Activated CD8-positive, alpha-beta memory T cell treated with anti-CD3 and anti-CD28 coated beads, Interleukin-2, amount 50 U/mL, for 24 hours (primary cell): Measurements from ENCODE around the gene SASH3.
A peak's percentile ranks its signal among the peaks of the same experiment; 100 is the strongest.

Experiments used
- DNase-seq: peaks from one replicate; pipeline ENCODE4 v3.0.0-alpha.2; 2020; ENCODE audit errors: extremely low read depth

Gene SASH3

DNA sequence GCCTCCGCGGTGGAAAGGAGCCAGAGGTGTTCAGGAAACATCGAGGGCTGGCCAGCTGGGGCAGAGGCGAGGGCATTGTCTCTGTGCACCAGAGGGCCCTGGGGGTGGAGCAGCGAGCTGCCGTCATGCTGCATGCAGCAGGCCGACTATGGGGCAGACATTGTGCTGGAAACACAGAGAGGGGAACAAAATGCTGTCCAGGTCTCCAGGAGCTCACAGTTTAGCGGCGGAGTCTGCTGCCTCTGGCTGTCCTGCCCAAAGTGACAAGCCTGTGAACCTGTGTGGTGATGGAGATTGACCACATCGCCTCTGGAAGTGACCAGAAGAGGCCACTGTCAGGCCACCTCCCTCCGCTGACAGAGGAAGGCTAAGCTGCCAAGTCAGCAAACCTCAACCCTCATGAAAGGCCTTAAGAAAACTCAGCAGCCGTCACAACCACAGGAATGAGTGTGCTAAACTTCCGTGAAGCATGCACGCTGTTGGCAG lies 20.1 kb upstream of the SASH3 start:
- no peak for DNase-seq

DNA sequence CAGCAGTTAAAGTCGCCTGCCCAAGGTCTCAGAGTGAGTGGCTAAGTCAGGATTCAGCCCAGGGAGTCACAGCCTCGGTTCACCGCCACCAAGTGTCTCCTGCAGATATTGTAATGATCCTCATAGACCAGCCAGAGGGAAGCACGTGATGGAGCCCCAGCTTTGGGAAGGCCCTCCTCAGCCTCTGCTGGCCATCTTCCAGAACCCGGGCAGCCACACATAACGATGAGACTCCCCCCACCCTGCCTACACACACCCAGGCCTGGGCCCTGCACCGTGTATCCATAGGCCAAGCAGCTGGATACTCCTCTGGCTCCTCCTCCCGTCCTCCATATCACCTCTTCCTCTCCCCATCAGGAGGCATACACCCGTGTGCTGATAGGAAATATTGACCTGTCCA lies 19.6 kb upstream of the SASH3 start:
- no peak for DNase-seq

DNA sequence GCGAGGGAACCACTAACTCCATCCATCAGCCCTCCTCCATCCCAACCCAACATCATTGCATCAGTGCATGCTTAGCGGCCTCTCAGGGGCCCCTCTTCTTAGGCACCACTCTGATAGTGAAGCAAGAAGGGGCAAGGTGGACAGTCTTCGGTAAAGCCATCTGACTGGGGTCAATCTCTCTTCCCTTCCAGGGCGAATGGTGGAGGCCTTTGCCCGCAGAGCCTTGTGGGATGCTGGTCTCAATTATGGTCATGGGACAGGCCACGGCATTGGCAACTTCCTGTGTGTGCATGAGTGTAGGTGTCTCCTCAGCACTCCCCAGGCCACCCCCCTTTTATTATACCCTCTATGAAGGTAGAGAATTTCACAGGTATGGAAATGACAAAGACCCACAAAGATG lies 18.8 kb upstream of the SASH3 start:
- no peak for DNase-seq

DNA sequence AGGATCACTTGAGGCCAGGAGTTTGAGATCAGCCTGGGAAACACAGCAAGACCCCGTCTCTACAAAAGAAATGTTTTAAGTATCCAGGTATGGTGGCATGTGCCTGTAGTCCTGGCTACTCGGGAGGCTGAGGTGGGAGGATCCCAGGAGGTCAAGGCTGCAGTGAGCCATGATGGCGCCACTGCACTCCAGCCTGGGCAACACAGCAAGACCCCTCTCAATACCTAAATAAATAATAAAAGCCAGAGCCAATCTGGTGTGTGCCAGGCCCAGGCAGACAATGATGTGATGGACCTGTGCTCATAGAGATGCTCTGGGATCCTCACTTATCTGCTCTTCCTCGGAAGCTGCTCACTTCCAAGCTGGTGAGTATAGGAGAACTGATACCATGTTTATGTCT lies 18.2 kb upstream of the SASH3 start:
- no peak for DNase-seq

DNA sequence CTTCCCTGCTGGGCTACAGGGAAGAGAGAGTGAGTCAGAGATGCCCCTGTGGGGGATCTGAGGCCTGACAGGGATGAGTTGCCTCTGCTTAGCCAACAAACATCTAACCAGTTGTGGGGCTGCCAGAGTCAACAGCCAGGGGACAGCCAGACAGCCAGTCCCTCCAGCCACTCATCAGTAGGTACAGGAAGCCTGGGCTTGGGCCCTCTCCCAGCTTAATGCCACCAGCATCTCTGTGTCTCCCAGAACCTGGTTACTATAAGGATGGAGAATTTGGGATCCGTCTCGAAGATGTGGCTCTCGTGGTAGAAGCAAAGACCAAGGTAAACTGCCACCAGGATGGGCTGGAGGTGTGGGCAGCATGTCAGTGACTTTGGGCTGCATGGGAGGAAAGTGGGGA lies 17.3 kb upstream of the SASH3 start:
- no peak for DNase-seq

DNA sequence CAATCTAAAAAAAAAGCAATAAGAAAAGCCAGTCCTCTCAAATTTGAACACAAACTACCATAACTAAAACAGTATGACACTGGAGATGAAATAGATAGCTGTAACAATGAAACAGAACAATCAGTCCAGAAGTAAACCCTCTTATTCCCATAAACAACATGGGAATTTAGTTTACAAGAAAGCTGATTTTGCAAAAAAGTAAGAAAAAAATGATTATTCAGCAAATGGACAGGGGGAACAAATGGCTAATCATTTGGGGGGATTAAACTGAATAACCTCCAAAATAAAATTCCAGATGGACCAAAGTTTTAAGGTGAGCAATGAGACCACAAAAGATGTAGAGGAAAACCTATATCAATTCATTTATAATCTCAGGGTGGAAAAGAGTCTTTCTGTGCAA lies 16.1 kb upstream of the SASH3 start:
- no peak for DNase-seq

DNA sequence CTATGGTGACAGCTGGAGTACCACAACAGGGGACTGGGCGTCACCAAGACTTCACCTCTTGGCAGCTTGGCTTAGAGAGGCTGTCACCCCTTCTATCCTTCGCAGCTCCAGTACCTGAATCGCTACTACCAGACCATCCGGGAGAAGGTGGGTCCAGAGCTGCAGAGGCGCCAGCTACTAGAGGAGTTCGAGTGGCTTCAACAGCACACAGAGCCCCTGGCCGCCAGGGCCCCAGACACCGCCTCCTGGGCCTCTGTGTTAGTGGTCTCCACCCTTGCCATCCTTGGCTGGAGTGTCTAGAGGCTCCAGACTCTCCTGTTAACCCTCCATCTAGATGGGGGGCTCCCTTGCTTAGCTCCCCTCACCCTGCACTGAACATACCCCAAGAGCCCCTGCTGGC lies 11.6 kb upstream of the SASH3 start:
- DNase-seq, result no peak

DNA sequence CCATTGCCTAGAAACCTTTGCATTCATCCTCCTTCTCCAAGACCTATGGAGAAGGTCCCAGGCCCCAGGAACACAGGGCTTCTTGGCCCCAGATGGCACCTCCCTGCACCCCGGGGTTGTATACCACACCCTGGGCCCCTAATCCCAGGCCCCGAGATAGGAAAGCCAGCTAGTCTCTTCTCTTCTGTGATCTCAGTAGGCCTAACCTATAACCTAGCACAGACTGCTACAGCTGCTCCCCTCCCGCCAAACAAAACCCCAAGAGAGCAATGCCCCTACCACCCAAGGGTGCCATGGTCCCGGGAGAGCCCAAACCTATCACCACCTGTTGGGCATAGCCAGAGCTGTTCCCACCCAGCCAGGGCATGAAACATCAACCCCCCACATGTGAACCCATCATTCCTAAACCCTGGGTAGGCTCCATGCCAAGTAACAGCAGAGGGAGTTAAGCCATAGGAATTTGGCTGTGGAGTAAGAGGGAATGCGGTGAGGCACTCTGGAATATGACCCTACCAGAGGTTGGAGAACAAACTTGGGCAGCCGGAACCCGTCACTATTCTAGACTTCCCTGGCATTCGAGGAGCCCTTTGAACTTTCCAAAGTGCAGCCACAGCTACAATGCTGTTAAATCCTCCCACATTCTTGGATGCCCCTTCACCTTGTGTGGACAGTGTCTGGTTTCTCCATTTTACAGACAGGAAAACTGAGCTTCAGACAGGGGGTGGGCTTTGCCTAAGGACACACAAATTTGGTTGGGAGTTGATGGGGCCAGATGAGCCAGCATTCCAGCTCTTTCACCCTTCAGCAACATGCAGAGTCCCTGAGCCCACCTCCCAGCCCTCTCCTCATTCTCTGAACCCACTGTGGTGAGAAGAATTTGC lies 10.9 kb upstream of the SASH3 start:
- DNase-seq, result no peak

DNA sequence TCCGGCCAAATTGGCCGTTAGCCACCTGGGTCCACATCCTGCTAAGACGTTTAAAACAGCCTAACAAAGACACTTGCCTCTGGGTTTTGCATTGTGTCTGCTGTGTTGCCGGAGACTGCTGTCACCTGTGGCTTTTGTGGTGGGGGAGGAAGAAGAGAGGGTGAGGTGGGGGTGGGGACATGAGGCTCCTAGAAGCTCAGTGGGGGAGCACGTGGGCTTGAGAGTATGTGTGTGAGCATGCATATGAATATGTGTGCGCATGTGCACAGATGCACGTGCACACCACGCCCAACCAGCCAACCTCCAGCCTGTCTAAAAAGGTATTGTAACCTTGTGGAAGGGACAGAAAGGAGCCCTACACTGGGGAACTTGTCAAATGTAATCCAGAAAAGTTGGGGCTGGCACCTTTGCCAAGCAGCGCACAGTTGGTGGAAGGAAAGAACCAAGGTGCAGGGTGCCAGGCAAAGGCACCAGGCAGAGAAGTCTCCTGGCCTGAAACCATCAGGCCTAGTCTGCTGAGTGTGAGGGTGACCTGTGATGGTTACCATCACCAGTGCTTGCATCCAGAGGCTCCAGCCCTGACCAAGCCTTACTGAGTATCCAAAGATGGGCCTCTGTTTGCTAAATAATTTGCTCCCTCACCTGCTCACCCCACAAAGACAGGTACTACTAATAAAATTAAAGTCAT lies 10.1 kb upstream of the SASH3 start:
- DNase-seq, result no peak

DNA sequence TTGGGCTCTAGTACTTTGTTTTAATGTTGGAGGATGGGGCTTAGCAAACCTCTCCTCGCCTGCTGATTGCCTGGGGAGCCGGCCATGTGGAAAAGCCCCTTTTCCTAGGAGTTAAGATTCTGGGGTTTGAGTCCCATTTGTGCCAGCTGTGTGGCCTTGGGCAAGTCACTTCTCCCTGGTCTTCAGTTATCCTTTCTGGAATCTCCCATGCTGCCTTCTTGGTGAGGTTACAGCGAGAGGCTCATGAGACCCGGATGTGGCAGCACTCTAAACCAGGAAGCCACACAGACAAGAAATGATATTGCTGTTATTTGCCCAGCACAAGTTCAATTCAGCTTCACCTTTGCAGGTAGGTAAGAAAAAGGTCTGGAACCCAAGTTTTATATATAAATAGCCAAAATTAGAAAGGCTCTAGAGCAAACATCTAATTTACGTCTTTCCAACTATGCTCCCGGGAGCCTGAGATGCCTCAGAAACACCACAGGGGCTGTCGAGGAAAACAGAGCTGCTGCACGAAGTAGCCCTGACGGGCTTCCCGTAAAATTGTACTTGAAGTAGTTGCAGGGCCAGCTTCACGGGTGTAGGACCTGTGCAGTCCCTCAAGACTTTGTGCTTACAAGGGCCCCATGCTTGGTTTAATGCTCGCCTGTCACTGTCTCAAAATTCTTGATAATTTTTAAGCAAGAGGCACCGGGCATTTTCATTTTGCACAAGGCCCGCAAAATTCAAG lies 8.3 kb upstream of the SASH3 start:
- DNase-seq, result no peak

DNA sequence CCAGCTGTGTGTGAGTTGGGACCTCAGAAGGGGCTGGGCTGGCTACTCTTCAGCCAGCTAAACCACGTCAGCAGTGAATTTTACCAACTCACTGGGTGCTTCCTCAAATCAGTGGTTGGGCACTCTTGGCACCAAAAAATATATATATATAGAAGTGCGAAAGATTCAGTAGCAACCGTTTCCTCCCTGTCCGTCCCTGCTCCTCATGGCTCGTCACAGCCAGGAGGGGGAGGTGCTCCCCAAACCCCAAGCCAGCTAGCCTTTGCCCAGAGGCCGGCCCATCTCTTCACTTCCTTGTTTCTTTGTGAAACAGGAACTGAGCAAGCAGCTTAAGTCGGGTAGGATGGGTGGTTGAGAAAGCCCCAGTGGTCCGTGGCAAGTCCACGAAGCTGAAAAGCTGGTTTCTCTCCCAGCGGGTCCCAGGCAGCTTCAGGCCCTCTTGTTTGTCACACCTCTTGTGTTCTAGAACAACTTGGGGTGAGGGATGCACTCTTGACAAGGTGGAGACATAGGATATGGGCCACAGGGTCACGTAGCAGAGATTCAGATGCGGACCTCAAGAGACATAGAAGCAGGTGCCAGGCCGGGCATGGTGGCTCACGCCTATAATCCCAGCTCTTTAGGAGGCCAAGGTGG lies 6.8 kb upstream of the SASH3 start:
- no peak for DNase-seq

DNA sequence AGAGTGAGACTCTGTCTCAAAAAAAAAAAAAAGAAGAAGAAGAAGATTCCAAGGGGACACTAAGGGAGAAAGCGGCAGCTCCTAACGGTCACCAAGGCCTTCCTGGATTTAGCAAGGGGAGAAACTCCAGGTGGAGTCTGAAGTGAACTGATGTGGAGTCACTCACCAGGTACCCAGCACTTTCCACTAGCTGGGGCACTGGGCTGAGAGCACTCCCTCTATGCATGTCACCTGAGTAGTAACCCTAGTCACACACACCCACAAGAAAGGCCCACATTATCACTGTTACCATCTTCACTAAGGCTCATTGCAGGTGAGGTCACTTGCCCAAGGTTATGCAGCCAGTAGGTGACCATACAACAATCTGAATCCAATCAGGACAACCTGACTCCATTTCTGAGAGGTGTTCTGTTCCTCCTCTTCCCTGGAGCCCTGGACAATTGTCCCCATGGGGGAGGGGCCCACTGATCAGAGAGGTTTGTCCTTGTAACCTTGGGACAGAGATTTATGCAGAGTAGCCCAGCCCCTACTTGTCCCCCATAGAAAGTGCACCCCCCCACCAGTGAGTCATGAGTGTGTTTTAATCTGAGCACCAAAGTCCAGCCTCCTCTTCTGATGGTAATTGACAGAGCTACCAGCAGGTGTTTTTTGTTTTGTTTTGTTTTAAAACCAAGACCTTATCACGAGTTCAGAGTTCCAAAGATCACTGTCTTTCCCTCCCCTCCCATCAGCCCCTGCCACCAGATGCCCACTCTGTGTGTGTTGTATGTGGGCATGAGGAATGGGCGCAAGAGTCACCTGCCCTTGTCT lies 5.9 kb upstream of the SASH3 start:
- no peak for DNase-seq

DNA sequence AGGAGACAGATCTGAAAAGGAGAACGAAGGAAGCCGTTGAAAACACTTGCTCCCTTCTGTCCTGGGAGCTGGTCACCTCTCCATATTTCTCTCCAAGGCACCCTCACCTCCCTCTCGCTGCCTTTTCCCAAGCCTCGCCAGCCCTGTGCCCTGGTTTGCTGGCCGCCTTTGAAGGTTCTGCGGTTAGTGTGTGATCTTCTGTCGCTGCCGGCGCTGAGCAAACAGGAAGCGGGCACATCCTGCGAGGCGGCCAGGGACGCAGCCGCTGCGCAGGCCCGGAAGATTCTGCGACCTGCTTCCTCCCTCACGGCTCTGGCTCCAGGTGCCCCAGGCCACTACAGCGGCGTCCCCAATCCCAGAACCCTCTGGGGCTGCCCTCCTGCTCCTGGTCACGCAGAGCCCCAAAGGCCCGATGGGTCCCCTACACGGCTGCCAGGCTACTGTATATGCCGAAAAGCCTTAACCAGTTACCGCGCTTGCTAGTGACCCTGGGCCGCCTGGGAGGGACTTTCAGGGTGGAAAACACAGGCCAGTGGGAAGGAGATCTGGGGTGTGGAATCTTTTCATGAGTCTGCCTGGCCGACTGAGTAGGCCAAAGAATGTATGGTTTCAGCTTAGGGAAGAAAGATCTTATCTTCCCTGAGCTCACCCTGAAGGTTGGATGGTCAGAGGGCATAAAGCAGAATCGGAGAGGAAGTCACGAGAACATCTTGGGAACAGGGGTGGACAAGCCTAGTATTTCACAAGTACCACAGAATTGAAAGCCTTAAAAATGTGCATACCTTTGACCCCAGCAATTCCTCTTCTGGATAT lies 2.3 kb upstream of the SASH3 start:
- no peak for DNase-seq

DNA sequence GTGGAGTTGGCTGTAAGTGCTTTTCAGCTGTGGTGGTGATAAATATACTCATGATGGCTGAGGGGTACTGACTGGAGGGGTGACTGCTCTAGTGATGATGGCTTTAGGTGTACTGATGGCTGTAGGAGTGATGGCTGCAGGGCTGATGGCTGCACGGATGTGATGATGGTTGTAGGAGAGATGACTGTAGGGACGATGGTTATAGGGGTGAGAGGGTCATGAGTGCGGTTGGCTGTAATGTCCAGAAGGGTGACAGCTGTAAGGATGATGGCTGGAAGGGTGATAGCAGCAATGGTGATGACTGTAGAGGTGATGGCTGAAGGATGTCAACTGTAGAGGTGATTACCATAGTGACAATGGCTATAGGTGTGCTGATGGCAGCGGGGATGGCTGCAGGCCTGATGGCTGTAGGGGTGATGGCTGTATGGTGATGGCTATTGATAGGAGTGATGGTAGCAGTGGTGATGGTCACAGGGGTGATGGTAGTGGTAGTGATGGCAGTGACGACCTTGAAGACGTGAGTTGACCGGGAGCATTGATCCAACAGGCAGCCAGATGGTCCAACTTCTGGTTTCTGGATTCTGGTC lies 570 bp upstream of the SASH3 start:
- no peak for DNase-seq

DNA sequence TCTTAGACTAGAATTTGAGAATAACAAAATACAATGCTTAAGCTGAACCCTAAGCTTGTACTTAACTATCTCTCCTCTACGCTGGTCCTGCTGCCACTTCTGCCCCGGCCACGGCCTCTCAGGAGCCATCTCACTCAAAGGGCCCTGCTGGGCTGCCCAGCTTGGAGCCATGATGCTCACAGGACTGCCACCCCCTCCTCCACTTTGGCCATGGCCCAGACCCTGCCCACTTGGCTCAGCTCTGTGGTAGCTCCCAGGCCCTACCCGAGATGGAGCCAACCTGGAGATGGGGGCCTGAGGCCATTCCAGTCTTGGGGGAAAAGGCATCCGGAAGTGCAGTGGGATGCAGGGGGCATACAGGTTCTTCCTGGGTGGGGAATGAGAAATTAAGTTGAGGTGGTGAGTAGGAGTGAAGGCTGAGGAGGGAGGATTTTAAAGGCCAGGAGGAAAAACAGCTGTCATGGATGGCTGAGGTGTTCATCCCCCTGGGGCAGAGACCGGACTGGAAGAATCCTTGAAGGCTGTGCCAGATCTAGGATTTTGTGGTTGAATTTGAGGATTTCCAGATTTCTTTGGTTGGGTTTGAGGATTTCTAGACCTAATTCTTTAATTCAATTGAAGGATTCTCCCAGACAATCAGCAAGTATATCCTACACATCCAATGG lies 824 bp downstream of the SASH3 start:
- no peak for DNase-seq

DNA sequence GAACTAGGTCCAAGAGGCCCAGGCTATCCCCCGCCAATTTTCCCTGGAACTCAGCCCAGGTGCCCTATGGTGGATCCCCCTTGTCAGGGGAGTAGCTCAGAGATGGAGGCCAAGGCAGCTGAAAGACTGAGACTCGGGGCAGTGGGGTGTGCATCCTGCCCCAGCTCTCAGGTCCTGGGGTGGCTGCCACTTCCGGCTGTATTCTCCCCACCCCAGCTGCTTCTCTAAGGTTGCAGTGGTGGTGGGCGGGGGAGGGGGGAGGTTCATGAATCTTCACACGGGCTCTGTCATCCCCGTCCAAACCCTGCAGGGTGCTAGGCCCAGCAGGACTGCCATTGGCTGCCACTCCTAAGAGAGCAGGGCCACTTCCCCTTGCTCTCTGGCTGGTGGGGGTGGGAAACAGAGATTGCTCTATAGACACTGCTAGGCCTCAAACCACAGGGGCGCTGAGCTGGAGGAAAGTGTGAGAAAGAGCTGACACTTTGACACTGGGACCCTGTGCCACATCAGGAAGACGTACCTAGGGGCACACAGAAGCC lies 1.5 kb downstream of the SASH3 start:
- peak; percentile 68 for DNase-seq

DNA sequence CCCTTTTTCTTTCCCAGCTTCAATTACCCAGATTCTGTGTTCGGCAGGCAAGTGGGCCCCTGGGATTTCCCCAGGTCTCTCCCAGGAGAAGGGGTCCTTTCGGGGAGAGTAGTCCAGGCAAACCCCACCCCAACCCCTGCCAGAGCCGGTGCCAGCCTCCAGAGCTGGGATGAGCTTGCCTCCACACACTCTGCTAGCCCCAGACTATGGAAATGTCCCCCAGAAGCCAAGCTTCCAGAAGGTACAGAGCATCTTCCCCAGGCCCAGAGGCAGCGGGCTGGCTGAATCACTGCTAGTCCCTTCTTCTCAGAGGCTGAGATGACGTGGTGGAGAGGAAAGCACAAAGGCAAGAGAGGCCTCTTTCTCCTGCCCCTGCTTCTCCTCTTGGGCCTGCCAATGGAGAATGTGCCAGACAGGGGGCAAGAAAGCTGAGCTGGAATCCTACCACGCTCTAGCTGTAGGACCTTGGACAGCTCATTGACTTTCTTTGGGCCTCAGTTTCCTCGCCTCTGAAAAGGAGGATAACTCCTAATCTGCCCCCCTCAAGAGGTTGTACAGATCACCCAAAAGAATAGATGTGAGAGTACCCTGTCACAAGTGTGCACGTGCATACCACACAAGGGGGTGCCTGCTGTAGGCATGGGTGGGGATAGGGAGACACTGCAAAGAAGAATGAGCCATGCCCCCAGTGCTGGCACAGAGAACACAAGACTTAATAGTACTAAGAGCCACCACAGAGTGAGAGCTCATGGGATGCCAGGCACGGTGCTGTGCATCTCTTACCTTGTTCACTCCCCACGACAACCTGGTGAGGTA lies 2.1 kb downstream of the SASH3 start:
- no peak for DNase-seq

DNA sequence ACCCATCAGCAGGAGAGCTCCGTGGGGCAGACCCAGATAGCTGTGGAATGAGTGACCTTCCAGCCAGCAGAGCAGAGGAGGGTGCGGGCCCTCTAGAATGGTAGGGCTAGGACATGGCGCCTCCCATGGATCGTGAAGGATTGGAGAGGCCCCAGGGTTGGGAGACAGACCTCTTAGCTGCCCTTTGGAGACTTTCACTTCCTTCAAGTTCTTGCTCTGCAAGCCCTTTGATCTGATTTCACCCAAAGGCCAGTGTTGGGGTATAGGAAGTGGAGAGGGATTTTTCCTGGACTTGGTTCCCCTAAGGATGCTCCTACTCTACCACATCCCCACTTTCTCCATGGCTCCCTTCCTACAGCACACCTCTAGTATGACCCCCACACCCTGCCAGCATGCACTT lies 3.0 kb downstream of the SASH3 start:
- no peak for DNase-seq
